Neural cell (in vitro differentiated cells): Measurements from ENCODE around the gene OTUD7B.

Experiments used
- EZH2 ChIP-seq: fragments of 200-600, 300-800 bp; shearing (Covaris generic), sonication (generic); IDR thresholded peaks from 2 replicates; pipeline ENCODE4 v1.6.1; 2014; ENCODE audit warnings: antibody characterized with exemption, low read length, borderline replicate concordance, mild to moderate bottlenecking; ENCODE audit not compliant: insufficient read depth, poor library complexity, severe bottlenecking
- MXI1 ChIP-seq: fragments of 450-650 bp; conservative IDR thresholded peaks from 2 replicates; pipeline ENCODE4 v1.6.1; 2014; ENCODE audit warnings: antibody characterized with exemption, mild to moderate bottlenecking; ENCODE audit not compliant: poor library complexity, severe bottlenecking
- SMC3 ChIP-seq: fragments of 450-650 bp; conservative IDR thresholded peaks from 2 replicates; pipeline ENCODE4 v1.6.1; 2014; ENCODE audit warnings: antibody characterized with exemption, mild to moderate bottlenecking, moderate library complexity; ENCODE audit not compliant: poor library complexity
- TAF1 ChIP-seq: IDR thresholded peaks from 2 replicates; pipeline ENCODE4 v1.6.1; 2012; ENCODE audit warnings: low read depth

DNA sequence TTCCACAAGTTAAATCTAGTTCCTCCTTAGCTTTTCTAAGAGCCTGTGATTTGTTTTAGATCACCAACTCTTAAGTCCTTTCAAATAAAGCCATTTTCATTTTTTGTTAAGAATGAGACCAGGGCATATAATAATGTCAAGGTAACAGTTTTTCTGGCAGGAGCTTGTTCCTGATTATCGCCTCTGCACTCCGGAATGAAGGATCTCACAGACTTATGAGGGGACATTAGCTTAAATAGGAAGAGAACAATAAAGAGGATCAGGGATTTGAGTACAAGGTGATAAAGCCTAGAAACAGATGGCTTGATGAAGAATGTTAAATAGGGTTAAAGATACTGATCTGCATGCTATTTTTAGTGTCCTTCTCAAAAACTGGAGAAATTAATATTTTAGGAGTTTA lies 13.6 kb upstream of the OTUD7B start:
- no peak for TF ChIP-seq EZH2
- TF ChIP-seq SMC3, result no peak
- no peak for TF ChIP-seq MXI1
- TF ChIP-seq TAF1, result no peak
